Tibial artery (tissue), 4 donors: Measurements from ENCODE around the gene POLE3.
"Not testable (repeated sequence)": the region's sequence is repeated elsewhere in the genome, so short reads cannot be mapped to it uniquely, and the experiment has no call there.

Experiments
- DNase-seq, 2 donors: peaks; one replicate each; pipeline ENCODE4 v3.0.0-alpha.2; 2019
- H3K27ac ChIP-seq, 2 donors: fragments of 200-600 bp; sonication (generic) in 1 of 2; 1 replicate in 1 of 2; 2 replicates in 1 of 2; pipeline ENCODE4 v1.5.1; 2018 to 2019; ENCODE audit warnings: mild to moderate bottlenecking in 1 of 2
- H3K27me3 ChIP-seq, 2 donors: fragments of 200-600 bp; sonication (generic) in 1 of 2; one replicate each; pipeline versions ENCODE4 v1.5.1 to v1.6.0; 2016 to 2019
- H3K36me3 ChIP-seq, 3 donors: fragments of 200-600 bp; sonication (generic) in 2 of 3; one replicate each; pipeline ENCODE4 v1.5.1; 2016 to 2019; ENCODE audit warnings: mild to moderate bottlenecking in 2 of 3
- H3K4me1 ChIP-seq, 4 donors: fragments of 200-600 bp; sonication (generic) in 2 of 4; 1 replicate in 3 of 4; 2 replicates in 1 of 4; pipeline ENCODE4 v1.5.1; 2016 to 2019
- H3K4me3 ChIP-seq, 2 donors: fragments of 200-600 bp; sonication (generic) in 1 of 2; 1 replicate in 1 of 2; 2 replicates in 1 of 2; pipeline ENCODE4 v1.5.1; 2018 to 2019; ENCODE audit warnings: mild to moderate bottlenecking in 2 of 2
- H3K9me3 ChIP-seq, 3 donors: fragments of 200-600 bp; sonication (generic) in 1 of 3; one replicate each; pipeline ENCODE4 v1.5.1; 2016 to 2019
- intact Hi-C: fragments of 100-400 bp; cut with DNase I; formaldehyde crosslinking; loops from one replicate; pipeline ENCODE4 v1.15.0; 2023; ENCODE audit warnings: low total_unique reads
- TF ChIP-seq, protein P1 (sequence below), 2 experiments: fragments of 200-600 bp in 1 of 2; fragments of 450-650 bp in 1 of 2; IDR thresholded peaks; one replicate each; pipeline ENCODE4 v1.5.1; 2017 to 2019; ENCODE audit warnings: antibody characterized with exemption in 2 of 2, mild to moderate bottlenecking in 1 of 2, moderate library complexity in 1 of 2

The POLE3 gene

DNA sequence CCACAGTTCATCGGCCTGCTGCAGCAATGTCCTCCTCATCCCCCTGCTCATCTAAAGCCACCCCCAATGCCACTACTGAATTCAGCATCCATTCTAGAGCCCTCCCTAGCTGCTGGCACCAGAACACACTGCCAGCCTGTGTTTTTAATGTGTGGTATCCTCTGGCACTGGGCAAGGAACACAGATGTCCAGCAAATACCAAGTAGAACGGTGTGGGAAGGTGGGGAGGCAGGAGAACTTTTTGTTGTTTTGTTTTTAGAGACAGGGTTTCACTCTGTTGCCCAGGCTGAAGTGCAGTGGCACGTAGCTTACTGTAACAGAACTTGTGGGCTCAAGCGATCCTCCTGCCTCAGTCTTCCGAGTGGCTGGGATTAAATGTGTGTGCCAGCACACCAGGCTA, 38.4 kb downstream of the POLE3 start:
- no peak overlapping the region for H3K27ac ChIP-seq
- H3K4me3 ChIP-seq, result no peak overlapping the region
- no peaks in the 10 kb centered on the region for H3K9me3 ChIP-seq
- TF ChIP-seq, protein P1, sequence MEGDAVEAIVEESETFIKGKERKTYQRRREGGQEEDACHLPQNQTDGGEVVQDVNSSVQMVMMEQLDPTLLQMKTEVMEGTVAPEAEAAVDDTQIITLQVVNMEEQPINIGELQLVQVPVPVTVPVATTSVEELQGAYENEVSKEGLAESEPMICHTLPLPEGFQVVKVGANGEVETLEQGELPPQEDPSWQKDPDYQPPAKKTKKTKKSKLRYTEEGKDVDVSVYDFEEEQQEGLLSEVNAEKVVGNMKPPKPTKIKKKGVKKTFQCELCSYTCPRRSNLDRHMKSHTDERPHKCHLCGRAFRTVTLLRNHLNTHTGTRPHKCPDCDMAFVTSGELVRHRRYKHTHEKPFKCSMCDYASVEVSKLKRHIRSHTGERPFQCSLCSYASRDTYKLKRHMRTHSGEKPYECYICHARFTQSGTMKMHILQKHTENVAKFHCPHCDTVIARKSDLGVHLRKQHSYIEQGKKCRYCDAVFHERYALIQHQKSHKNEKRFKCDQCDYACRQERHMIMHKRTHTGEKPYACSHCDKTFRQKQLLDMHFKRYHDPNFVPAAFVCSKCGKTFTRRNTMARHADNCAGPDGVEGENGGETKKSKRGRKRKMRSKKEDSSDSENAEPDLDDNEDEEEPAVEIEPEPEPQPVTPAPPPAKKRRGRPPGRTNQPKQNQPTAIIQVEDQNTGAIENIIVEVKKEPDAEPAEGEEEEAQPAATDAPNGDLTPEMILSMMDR (IDR thresholded peaks at IDR 0.05), result no peak
- no peaks in the 10 kb centered on the region for H3K27me3 ChIP-seq
- H3K4me1 ChIP-seq, result peaks cover 0 to 15% (median 12%) of the 10 kb centered on the region in 4 donors
- no peak for DNase-seq
- H3K36me3 ChIP-seq, result peaks cover 17 to 19% (median 17%) of the 10 kb centered on the region in 3 donors
- intact Hi-C loops, result loop anchor here (10.0 kb wide), 1 partner anchor 57 kb away; no protein-coding TSS in a partner anchor

DNA sequence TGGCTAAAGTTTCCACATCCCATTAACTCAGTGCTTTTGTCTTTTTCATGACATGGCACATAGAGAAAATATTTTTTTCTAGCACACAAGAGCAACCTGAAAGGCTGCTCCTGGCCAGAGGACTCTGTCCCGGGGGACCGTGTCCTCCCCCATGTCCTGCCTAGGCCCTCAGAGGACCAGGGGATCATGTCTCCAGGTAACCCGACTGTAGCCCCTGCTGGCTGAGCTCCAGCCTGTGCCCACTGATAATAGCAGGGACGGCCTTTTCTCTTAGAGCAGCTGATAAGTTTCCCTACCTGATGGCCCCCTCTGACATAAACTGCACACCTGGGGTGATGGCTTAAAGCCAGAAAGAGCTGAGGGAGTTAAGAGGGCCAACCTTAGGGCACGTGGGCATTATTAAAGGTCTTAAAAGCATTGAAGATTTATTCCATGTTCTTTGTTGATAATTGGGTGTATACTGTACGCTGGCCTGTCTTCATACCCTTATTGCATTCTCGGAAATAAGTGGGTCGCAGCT, 39.6 kb downstream of the POLE3 start:
- intact Hi-C loops, result loop anchor here (10.0 kb wide), 1 partner anchor 56 kb away; no protein-coding TSS in a partner anchor
- DNase-seq, result no peak
- Histone ChIP-seq H3K27ac (no peak overlapping the region), H3K4me1 (peaks cover 0 to 15% (median 7%) of the 10 kb centered on the region in 4 donors), H3K36me3 (peaks cover 17 to 19% (median 17%) of the 10 kb centered on the region in 3 donors), H3K4me3 (no peak overlapping the region), H3K9me3 (no peaks in the 10 kb centered on the region), H3K27me3 (no peaks in the 10 kb centered on the region)
- TF ChIP-seq, protein P1 (IDR thresholded peaks at IDR 0.05), result no peak

DNA sequence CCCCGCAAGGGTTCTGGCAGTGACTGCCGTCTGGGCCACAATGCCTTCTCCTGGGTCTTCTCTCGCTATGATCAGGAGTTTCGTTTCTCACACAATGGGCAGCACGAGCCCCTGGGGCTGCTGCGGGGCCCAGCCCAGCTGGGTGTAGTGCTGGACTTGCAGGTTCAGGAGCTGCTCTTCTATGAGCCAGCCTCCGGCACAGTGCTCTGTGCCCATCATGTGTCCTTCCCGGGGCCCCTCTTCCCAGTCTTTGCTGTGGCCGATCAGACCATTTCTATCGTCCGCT, 40.7 kb downstream of the POLE3 start:
- no peaks in the 10 kb centered on the region for H3K9me3 ChIP-seq
- H3K27ac ChIP-seq, result no peak overlapping the region
- peaks cover 0 to 5% (median 0%) of the 10 kb centered on the region in 4 donors for H3K4me1 ChIP-seq
- TF ChIP-seq, protein P1 (IDR thresholded peaks at IDR 0.05), result no peak
- H3K4me3 ChIP-seq, result no peak overlapping the region
- H3K36me3 ChIP-seq, result peaks cover 17 to 19% (median 17%) of the 10 kb centered on the region in 3 donors
- H3K27me3 ChIP-seq, result no peaks in the 10 kb centered on the region
- no peak for DNase-seq
- intact Hi-C loops, result loop anchor here (10.0 kb wide), 1 partner anchor 55 kb away; no protein-coding TSS in a partner anchor

DNA sequence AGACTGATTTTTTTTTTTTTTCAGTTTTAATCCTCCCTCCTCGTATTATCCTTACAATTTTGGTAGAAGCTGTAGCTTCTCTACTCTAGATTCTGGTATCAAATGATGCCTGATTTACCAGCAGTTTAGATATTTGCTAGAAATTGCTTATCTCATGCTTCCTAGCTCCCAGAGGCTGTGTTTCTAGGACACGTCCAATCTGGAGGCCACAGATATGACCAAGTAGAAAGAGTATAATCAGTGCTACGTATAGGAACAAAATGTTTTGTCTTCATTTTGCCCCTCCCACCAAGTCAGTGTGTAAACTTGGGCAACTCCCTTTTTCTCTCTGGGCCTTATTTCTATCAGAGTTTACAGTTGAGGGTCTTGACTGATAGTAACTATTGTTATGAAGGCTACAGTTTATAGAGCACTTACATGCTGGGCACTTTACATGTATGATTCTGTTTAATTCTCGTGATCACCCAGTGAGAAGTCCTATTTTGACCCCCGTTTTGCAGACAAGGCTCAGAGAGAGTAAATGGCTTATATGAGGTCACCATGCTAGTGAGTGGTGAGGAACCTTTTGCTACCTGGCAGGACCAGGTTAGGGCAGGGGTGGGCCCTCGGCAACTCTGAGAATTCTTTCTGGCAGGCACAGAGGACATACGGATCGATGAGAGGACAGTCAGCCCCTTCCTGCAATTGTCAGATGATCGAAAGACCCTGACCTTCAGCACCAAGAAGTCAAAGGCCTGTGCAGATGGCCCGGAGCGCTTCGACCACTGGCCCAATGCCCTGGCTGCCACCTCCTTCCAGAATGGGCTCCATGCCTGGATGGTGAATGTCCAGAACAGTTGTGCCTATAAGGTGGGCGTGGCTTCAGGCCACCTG, 41.3 kb downstream of the POLE3 start:
- Histone ChIP-seq H3K4me1 (peaks cover 0 to 5% (median 0%) of the 10 kb centered on the region in 4 donors), H3K36me3 (peaks cover 11 to 16% (median 16%) of the 10 kb centered on the region in 3 donors), H3K9me3 (no peaks in the 10 kb centered on the region), H3K27me3 (no peaks in the 10 kb centered on the region), H3K4me3 (no peak overlapping the region), H3K27ac (no peak overlapping the region)
- TF ChIP-seq, protein P1 (IDR thresholded peaks at IDR 0.05), result no peak
- intact Hi-C loops, result no loop called here
- DNase-seq, result no peak

DNA sequence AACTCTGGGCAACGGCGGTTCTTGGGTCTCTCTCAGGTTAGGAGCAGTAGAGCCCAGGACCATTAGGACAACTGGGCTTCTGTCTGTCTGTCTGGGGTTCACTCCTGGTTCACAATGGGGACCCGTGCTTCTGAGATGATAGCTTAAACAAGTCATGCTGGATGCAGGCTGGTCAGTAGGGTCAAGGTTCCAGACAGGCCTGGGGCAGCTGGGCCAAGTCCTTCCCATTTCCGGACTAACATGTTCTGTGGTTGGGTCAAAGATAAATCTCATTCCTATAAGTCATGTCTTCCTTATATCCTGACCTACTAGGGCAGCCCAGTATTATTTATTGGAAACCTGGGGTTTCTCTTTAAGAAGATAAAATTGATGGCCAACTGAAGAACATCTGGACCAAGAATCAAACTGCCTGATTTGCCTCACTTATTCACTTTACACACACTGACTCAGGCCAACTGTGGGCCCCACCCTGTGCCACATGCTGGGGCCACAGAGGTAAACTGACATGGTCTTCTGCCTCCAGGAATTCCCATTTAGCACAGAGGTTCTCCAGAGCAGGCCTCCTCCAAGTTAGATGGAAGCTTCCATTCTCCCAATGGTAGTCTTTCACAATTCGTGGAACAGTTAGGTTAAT, 42.0 kb downstream of the POLE3 start:
- no peak overlapping the region for H3K27ac ChIP-seq
- no peak overlapping the region for H3K4me3 ChIP-seq
- intact Hi-C loops, result no loop called here
- H3K9me3 ChIP-seq, result no peaks in the 10 kb centered on the region
- H3K4me1 ChIP-seq, result peaks cover 0 to 5% (median 0%) of the 10 kb centered on the region in 4 donors
- peaks cover 4 to 8% (median 8%) of the 10 kb centered on the region in 3 donors for H3K36me3 ChIP-seq
- TF ChIP-seq, protein P1 (IDR thresholded peaks at IDR 0.05), result no peak
- no peak for DNase-seq
- H3K27me3 ChIP-seq, result no peaks in the 10 kb centered on the region

DNA sequence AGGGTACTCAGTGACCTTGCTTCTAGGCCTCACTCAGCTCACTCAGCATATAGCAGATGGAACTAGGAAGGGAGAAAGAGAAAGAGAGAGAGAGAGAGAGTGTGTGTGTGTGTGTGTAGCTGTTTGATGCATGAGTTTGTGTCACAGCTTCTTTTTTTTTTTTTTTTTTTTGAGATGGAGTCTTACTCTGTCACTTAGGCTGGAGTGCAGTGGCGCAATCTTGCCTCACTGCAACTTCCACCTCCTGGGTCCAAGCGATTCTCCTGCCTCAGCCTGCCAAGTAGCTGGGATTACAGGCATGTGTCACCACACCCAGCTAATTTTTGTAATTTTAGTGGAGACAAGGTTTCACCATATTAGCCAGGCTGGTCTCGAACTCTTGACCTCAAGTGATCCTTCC, 44.8 kb downstream of the POLE3 start:
- H3K27me3 ChIP-seq, DNase-seq, intact Hi-C loops, H3K4me1 ChIP-seq, H3K4me3 ChIP-seq, H3K36me3 ChIP-seq, H3K27ac ChIP-seq, H3K9me3 ChIP-seq: not testable (repeated sequence)
